ENCODE results near the gene PDF. TPM values are rescaled to one million over a fixed set of nuclear protein-coding genes. Genes with fewer than 3 reads are reported as not detected.
A peak's percentile ranks its signal among the peaks of the same experiment; 100 is the strongest.

PDF gene
- total and polyA plus RNA-seq, 2 of the 13 experiments (the other 11 are each of a cell fraction or from before 2014, with no cell fraction given), result 12.4 to 48.8 TPM

- TF ChIP-seq RXRB (CRISPR knock-in tag; IDR thresholded peaks at IDR 0.05; ENCODE audit: borderline replicate concordance) (0 out of 2 replicates have a peak, but pooled peaks have one; percentile 11), ZSCAN21 (CRISPR knock-in tag; IDR thresholded peaks at IDR 0.05; ENCODE audit: borderline replicate concordance) (no peak), TCF12 (IDR thresholded peaks at IDR 0.05) (no peak), TCF12 (CRISPR knock-in tag; IDR thresholded peaks at IDR 0.05) (no peak), ONECUT2 (CRISPR knock-in tag; IDR thresholded peaks at IDR 0.05) (no peak), KIAA2018 (CRISPR knock-in tag; IDR thresholded peaks at IDR 0.05; ENCODE audit: borderline replicate concordance) (no peak), BCL6 (CRISPR knock-in tag; IDR thresholded peaks at IDR 0.05) (peak; percentile 88), ZFX (CRISPR knock-in tag; IDR thresholded peaks at IDR 0.05; ENCODE audit: low read depth) (peak; percentile 17; the same call in 1 of the 2 replicates), POLR2A (IDR thresholded peaks at IDR 0.05; ENCODE audit: insufficient read depth in 1 of 2, low read depth in 2 of 2, low read length in 2 of 2) (no peak), ZNF687 (CRISPR knock-in tag; IDR thresholded peaks at IDR 0.05) (0 out of 2 replicates have a peak, but pooled peaks have one; percentile 28), SALL1 (CRISPR knock-in tag; IDR thresholded peaks at IDR 0.05) (0 out of 2 replicates have a peak, but pooled peaks have one; percentile 31), ZGPAT (CRISPR knock-in tag; IDR thresholded peaks at IDR 0.05) (no peak), TIGD3 (CRISPR knock-in tag; IDR thresholded peaks at IDR 0.05; ENCODE audit: borderline replicate concordance) (no peak), FOXP1 (IDR thresholded peaks at IDR 0.05) (no peak), FOXP1 (CRISPR knock-in tag; IDR thresholded peaks at IDR 0.05) (peak; percentile 5; the same call in 1 of the 2 replicates)
Observed at GRCh38 chr16:69350536-69351133, 20.2 kb upstream of the PDF start (continued).
